Activated T-cell treated with anti-CD3 and anti-CD28 coated beads, Interleukin-2, amount 50 U/mL, for 4 hours (primary cell): ENCODE measurements around the gene NUBP1. TPM values are rescaled to one million over a fixed set of nuclear protein-coding genes. Genes with fewer than 3 reads are reported as not detected.

Source experiments
- ATAC-seq, 2 donors: fragments of 200-7000 bp; cut with Tn5 transposase; one replicate each; pipeline ENCODE4 v1.10.0; 2021
- DNase-seq: peaks from one replicate; pipeline ENCODE4 v3.0.0-alpha.2; 2020
- H3K27me3 Mint-ChIP-seq: one replicate; pipeline ENCODE4 v1.8.0; 2021; ENCODE audit warnings: low read depth, mixed read lengths
- H3K36me3 Mint-ChIP-seq: one replicate; pipeline ENCODE4 v1.8.0; 2022; ENCODE audit warnings: mixed read lengths; ENCODE audit not compliant: insufficient read depth
- H3K4me1 Mint-ChIP-seq: one replicate; pipeline ENCODE4 v1.8.0; 2021; ENCODE audit warnings: low read depth, mixed read lengths
- H3K4me3 Mint-ChIP-seq: one replicate; pipeline ENCODE4 v1.8.0; 2021; ENCODE audit warnings: mild to moderate bottlenecking, moderate library complexity, mixed read lengths
- H3K9me3 Mint-ChIP-seq: one replicate; pipeline ENCODE4 v1.8.0; 2021; ENCODE audit warnings: mixed read lengths
- total RNA-seq, 3 donors: library from RNA; stranded (reverse); gene quantifications; one replicate each; pipeline ENCODE4 v1.2.1, GENCODE V29; 2021

NUBP1 gene
- total RNA-seq: 10 to 100 TPM; 42.4 to 52.8 (median 44.1) TPM

DNA sequence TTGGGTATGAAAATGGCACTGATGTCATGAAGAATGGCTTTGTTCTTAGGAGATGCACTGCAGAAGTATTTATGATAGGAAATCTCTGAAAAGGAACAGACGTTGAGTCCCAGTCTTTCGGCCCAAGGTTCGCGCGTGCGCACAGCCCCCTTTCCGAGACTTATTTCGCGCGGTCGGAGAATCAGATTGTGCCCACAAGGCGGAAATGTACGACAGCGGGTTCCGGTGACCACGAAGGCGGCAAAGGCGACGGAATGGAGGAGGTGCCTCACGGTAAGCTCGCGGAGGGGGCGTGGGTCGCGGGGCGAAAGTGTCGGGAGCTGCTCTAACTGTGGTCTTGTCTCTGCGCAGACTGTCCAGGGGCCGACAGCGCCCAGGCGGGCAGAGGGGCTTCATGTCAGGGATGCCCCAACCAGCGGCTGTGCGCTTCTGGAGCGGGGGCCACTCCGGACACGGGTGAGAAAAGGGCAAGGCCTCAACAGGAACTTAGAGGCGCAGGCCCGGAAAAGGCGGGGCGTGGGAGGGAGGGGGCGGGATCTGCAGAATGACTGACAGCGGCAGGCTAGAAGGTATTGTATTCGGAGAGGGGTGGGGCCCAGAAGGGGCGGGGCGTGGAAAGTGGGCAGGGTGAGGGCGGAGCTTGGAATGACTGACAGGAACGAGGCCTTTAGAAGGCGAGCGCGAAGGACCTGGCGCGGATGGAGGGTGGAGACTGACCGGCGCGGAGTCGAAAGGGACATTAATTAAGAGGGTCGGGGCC is at the start of gene NUBP1:
Gene NUBP1 (plus strand): TSS at position 233 of the 760 bp plus-strand sequence. CDS start 22 bp downstream, at position 255.
- Mint-ChIP-seq H3K4me3 (peak within 1 kb of the TSS; percentile 93), H3K36me3 (peaks cover 10% of the 10 kb centered on the region), H3K9me3 (no peaks in the 10 kb centered on the region), H3K4me1 (peaks cover 27% of the 10 kb centered on the region), H3K27me3 (no peaks in the 10 kb centered on the region)
- ATAC-seq: peak; percentile 96 to 97
- DNase-seq: peak; percentile 99

DNA sequence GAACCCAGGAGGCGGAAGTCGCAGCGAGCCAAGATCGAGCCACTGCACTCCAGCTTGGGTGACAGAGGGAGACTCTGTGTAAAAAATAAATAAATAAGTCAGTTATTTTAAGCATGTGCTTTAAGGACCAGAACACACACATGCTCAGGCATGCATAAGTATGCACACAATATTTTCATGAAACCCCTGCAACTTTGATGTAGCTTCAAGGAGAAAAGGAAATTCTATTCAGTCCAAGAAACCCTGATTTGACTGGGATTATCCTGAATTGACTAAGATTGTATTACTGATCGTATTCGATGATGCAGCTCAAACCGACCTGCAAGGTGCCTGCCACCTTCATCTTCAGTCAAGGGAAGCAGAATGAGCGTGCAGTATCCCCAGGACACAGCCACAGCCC is 49.8 kb upstream of the NUBP1 start:
- Mint-ChIP-seq H3K4me1 (no peaks in the 10 kb centered on the region), H3K9me3 (no peaks in the 10 kb centered on the region), H3K4me3 (no peak overlapping the region), H3K36me3 (no peaks in the 10 kb centered on the region), H3K27me3 (peaks cover 36% of the 10 kb centered on the region)
- DNase-seq (no peak), ATAC-seq (no peak)

DNA sequence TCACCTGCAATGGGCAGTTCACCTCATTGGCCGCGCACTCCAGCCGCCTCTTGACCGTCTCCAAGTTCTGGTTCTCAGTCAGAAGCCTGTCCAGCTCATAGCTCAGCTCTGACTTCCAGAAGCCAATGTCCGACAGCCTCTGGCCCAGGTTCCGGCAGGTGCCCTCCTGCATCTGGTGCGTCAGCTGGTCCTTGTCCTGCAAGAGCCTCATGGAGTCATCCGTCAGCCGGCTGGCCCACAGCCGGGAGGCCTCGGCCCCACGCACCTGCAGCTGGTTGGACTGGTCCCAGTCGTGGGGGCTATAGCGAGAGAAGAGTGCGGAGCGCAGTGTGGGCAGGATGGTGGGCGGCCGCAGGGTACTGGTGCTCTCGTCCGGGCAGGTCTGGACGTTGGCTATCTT is 49.3 kb upstream of the NUBP1 start:
- DNase-seq (no peak), ATAC-seq (no peak)
- no peaks in the 10 kb centered on the region for H3K4me1 Mint-ChIP-seq
- H3K27me3 Mint-ChIP-seq: peaks cover 36% of the 10 kb centered on the region
- no peak overlapping the region for H3K4me3 Mint-ChIP-seq
- no peaks in the 10 kb centered on the region for H3K9me3 Mint-ChIP-seq
- no peaks in the 10 kb centered on the region for H3K36me3 Mint-ChIP-seq

GRCh38 chr16:10694830-10695229 is 48.8 kb upstream of the NUBP1 start, which contains the start of gene TEKT5:
TSS of gene TEKT5 (minus strand) at chr16:10694930. CDS start at chr16:10694873, 57 bp downstream.
- DNase-seq: no peak
- H3K4me1 Mint-ChIP-seq: no peaks in the 10 kb centered on the region
- ATAC-seq: no peak
- H3K9me3 Mint-ChIP-seq: no peaks in the 10 kb centered on the region
- H3K4me3 Mint-ChIP-seq: no peak within 1 kb of the TSS
- no peaks in the 10 kb centered on the region for H3K36me3 Mint-ChIP-seq
- H3K27me3 Mint-ChIP-seq: peaks cover 33% of the 10 kb centered on the region

- Mint-ChIP-seq H3K4me3 (no peak overlapping the region), H3K27me3 (peaks cover 14% of the 10 kb centered on the region), H3K9me3 (no peaks in the 10 kb centered on the region), H3K36me3 (no peaks in the 10 kb centered on the region), H3K4me1 (no peaks in the 10 kb centered on the region)
- ATAC-seq (no peak), DNase-seq (no peak)
Measured at GRCh38 chr16:10699756-10700155, 43.9 kb upstream of the NUBP1 start.

DNA sequence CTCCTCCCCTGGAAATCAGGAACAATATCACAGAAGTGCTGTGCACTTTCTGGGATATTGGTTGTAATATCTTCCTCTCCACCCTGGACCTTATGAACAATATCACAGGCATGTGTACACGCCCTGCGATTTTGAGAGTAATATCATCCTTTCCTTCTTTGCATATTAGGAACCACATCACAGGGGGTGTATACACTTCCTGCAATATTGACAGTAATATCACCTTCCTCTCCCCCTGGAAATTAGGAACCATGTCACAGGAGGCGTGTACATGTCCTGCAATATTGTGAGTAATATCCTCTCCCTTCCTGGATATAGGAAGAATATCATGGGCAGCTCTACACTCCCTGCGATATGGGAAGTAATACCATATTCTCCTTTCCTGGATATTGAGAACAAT is 34.7 kb upstream of the NUBP1 start:
- peaks cover 9% of the 10 kb centered on the region for H3K27me3 Mint-ChIP-seq
- no peaks in the 10 kb centered on the region for H3K4me1 Mint-ChIP-seq
- no peak for ATAC-seq

DNA sequence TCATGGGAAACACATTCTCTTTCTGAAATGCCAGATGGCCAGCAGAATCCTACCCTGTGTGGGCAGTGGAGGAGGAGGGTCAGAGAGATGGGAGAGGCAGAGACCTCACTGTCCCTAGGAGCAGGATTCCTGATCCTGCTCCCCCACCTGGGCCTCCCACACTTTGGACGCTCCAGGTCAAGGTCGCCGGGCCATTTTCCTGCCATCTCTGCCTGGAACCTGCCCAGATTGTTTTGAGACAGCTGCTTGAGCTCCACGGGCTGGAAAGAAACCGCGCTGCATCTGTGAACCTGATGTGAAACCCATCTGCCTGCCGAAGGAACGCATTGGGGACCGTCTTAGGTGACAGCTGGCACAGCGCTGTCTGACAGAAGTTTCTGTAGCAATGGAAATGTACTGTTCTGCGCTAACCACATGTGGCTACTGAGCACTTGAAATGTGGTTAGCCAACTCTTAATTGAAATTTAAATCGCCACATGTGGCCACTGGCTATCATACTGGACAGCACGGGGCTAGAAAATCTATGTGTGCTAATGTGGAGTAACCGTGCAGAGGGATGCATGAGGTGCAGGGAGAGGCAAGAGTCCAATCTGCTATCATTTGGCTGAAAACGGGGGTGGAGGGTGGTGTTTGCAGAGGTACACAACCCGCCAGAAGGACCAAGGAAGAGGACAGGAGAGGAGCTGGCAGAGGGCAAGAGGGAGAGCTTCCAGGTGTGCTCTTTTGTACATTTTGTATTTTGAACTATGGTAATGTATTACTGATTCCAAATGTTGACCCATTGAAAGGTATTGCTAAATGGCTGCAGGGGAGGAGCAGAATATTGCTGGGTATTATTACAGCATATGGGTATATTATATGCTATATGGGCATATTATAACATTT is 15.4 kb upstream of the NUBP1 start:
- no peak for ATAC-seq
- DNase-seq: no peak
- H3K36me3 Mint-ChIP-seq: no peaks in the 10 kb centered on the region

More for the DNA sequence above, 34.7 kb upstream of the NUBP1 start:
- no peak overlapping the region for H3K4me3 Mint-ChIP-seq
- DNase-seq: no peak
- no peaks in the 10 kb centered on the region for H3K9me3 Mint-ChIP-seq
- no peaks in the 10 kb centered on the region for H3K36me3 Mint-ChIP-seq

GRCh38 chr16:10729104-10730048 is 14.3 kb upstream of the NUBP1 start:
- DNase-seq: no peak
- Mint-ChIP-seq H3K36me3 (no peaks in the 10 kb centered on the region), H3K9me3 (peaks cover 4% of the 10 kb centered on the region), H3K4me1 (no peaks in the 10 kb centered on the region), H3K27me3 (no peaks in the 10 kb centered on the region), H3K4me3 (no peak overlapping the region)
- ATAC-seq: no peak

More for the DNA sequence above, 15.4 kb upstream of the NUBP1 start:
- H3K9me3 Mint-ChIP-seq: peaks cover 3% of the 10 kb centered on the region
- no peaks in the 10 kb centered on the region for H3K27me3 Mint-ChIP-seq
- no peaks in the 10 kb centered on the region for H3K4me1 Mint-ChIP-seq
- no peak overlapping the region for H3K4me3 Mint-ChIP-seq

- no peaks in the 10 kb centered on the region for H3K27me3 Mint-ChIP-seq
- H3K9me3 Mint-ChIP-seq: peaks cover 4% of the 10 kb centered on the region
- H3K36me3 Mint-ChIP-seq: no peaks in the 10 kb centered on the region
- ATAC-seq (no peak), DNase-seq (no peak)
- no peaks in the 10 kb centered on the region for H3K4me1 Mint-ChIP-seq
- H3K4me3 Mint-ChIP-seq: no peak overlapping the region
Measured at GRCh38 chr16:10731790-10732189, 11.9 kb upstream of the NUBP1 start.

DNA sequence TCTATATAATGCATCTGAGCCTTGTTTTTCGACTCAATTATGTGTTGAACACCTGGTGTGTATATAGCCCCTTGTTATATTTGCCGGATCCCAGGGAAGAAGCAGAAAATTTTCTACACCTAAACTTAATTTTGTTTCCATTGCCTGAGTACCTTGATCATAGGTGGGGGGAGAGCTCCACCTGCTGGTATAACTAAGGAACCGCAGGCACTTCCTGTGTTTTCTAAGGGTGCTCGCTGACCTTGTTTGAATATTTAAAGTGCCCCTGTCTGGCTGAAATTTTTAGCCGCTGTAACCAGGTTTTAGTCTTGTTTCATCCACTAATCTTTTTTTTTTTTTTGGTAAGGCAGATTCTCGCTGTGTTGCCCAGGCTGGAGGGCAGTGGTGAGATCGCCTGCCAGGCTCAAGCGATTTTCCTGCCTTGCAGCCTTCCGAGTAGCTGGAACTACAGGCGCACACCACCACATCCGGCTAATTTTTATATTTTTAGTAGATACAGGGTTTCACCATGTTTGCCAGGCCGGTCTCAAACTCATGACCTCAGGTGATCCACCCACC is 6.5 kb upstream of the NUBP1 start:
- Mint-ChIP-seq H3K4me3 (peak overlapping the region; percentile 42), H3K4me1 (peaks cover 18% of the 10 kb centered on the region), H3K27me3 (no peaks in the 10 kb centered on the region), H3K9me3 (peaks cover 4% of the 10 kb centered on the region), H3K36me3 (no peaks in the 10 kb centered on the region)
- DNase-seq (peak; percentile 63), ATAC-seq (peak; percentile 72 to 77)

- Mint-ChIP-seq H3K36me3 (no peaks in the 10 kb centered on the region), H3K9me3 (no peaks in the 10 kb centered on the region), H3K27me3 (no peaks in the 10 kb centered on the region), H3K4me1 (peaks cover 22% of the 10 kb centered on the region), H3K4me3 (peak overlapping the region; percentile 13)
- peak; percentile 44 for ATAC-seq
- peak; percentile 24 for DNase-seq
Measured at GRCh38 chr16:10738231-10739077, 5.2 kb upstream of the NUBP1 start.

- no peak for DNase-seq
- Mint-ChIP-seq H3K9me3 (no peaks in the 10 kb centered on the region), H3K27me3 (no peaks in the 10 kb centered on the region), H3K4me3 (no peak overlapping the region), H3K36me3 (peaks cover 1% of the 10 kb centered on the region), H3K4me1 (peaks cover 30% of the 10 kb centered on the region)
- no peak for ATAC-seq
Measured at GRCh38 chr16:10740000-10740844, 3.4 kb upstream of the NUBP1 start.
